ENCODE data around the gene RUFY1.

- TF ChIP-seq, protein P1, sequence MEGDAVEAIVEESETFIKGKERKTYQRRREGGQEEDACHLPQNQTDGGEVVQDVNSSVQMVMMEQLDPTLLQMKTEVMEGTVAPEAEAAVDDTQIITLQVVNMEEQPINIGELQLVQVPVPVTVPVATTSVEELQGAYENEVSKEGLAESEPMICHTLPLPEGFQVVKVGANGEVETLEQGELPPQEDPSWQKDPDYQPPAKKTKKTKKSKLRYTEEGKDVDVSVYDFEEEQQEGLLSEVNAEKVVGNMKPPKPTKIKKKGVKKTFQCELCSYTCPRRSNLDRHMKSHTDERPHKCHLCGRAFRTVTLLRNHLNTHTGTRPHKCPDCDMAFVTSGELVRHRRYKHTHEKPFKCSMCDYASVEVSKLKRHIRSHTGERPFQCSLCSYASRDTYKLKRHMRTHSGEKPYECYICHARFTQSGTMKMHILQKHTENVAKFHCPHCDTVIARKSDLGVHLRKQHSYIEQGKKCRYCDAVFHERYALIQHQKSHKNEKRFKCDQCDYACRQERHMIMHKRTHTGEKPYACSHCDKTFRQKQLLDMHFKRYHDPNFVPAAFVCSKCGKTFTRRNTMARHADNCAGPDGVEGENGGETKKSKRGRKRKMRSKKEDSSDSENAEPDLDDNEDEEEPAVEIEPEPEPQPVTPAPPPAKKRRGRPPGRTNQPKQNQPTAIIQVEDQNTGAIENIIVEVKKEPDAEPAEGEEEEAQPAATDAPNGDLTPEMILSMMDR (IDR thresholded peaks at IDR 0.05; ENCODE audit: low read length) = no peak
- TF ChIP-seq EZH2phosphoT487 (IDR thresholded peaks at IDR 0.05; ENCODE audit: low read length) = no peak
These were observed 56.5 kb downstream of the RUFY1 start for GRCh38 chr5:179606910-179607159.
